NCI-H510A (cell line): ENCODE results near the gene CCDC82.

Experiments
- DNase-seq: peaks from one replicate; lab custom pipeline; 2025; lab: John Stamatoyannopoulos, UW

The CCDC82 gene

DNA sequence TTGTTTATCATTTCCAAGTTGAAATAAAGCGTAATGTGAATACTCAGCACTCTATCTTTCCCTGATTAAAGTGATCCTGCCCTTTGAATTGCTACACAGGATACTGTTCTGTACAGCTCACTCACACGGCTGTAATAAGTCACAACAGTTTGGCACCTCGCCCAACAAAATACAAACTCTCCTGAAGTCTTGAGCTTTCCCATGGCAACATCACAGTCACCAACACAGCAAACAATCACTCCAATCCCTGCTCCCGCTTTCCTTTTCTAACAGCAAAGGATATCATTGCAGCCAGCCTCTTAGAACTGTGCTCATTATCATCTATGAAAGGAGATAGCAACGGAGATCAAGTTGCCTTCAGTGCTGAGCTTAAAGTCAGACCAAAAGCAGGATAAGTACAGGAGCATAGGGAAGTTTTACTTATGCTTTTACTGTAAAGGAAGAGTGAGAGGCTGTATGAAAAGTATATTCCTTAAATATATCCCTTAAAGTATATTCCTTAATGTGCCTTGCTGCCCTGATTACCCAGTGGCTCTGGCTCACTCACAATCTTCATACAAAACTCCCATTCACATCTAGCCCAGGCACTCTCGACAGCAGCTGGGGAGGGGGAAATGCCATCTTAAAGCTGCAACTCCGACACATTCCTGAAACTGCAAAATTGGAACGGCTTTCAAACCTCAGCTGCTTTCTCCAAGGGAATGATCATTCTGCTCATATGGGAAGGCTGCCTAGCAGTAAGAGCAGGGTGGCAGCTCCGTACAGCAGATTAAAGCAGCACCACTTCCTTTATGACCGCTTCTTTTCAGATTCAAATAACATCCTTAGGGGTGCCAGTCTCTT, 82.6 kb downstream of the CCDC82 start:
- DNase-seq = no peak

DNA sequence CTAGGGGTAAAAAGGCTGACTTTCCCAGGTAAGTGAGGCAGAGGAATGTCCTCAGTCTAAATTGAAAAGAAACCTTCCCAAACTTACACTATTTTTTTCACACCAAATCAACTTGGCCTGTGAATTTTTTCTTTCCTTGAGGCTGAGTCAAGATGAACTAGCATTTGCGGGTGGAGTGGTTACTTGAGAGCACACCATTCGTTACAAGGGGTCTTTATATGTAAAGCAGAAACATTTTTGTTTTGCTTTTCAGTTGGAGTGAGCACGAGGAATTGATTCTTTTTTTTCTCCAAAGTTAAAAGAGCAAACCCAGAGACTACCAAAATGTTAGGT, 83.1 kb downstream of the CCDC82 start:
- DNase-seq = no peak

DNA sequence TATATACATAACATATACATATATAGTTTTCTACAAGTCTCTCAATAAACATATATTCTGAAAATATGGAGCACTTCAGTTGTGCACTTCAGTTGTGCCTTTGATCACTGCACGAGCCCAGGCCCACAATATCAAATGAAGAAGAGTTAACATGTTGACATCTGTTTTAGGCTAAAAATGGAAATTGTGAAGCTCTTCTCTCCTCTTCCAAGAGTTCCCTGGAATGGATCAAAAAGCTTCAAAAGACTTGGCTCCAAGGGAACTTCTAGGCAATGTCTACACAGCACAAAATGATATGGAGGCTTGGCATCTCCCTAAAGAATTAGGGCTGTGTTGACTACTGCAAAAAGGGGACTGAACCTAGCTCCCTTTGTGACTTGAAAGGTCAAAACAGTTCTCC, 83.6 kb downstream of the CCDC82 start:
- DNase-seq = no peak

DNA sequence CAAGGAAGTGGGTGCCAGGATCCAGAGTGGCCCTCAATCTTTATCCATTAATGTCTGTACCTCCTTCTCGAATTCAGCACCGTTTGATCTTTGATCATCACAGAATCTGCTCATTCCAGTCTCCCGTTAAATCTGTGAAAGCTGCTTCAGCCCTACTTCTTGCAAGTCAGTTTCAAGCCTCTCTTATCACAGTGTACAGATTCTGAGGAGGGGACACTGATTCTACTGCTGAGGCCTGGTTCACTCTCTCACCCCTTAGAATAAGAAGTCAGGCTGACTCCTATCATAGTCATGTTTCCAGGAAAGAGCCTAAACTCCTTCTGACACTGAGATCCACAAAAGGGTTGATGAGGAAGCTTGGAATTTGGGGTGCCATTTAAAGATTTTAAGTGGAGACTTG, 85.7 kb downstream of the CCDC82 start:
- no peak for DNase-seq

DNA sequence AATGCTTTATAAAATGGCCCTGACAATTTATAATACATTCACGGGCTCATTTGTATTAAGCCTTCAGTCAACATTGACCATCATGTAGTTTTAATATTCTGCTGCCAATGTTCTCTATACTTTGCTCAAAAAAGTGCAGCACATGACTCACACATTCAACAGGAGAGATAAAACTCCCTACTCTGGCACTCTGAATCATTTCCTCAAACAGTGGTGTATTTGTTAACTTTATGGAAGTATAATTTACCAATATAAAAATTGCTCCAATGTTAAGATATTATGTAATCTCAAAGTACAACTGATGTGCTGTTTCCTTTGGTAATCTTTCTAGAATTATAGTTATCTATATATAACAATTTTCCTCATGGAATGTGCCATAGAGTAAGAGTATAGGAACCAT, 86.6 kb downstream of the CCDC82 start:
- DNase-seq = no peak
